Colon (tissue), 2 donors: ENCODE measurements around the gene DOK5.

Source experiments
- FAIRE-seq: peaks from 2 replicates; lab custom pipeline; 2012; peaks lifted over from hg19 to GRCh38; lab: Jason Lieb, UNC
- donor health status: control.
- donor health status: control.

Gene DOK5

DNA sequence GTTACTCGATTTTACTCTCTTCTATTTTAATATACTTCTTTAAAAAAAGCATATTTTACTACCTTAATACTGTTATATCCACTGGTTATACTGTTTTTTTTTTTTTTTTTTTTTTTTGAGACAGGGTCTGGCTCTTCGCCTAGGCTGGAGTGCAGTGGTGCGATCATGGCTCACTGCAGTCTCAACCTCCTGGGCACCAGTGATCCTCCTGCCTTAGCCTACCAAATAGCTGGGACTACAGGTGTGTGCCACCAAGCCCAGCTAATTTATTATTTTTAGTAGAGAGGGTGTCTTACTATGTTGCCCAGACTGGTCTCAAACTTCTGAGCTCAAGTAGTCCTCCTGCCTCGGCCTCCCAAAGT is 170.7 kb downstream of the DOK5 start:
- no peak for FAIRE-seq

- no peak for FAIRE-seq
Measured at GRCh38 chr20:54648421-54649142, 173.2 kb downstream of the DOK5 start.

DNA sequence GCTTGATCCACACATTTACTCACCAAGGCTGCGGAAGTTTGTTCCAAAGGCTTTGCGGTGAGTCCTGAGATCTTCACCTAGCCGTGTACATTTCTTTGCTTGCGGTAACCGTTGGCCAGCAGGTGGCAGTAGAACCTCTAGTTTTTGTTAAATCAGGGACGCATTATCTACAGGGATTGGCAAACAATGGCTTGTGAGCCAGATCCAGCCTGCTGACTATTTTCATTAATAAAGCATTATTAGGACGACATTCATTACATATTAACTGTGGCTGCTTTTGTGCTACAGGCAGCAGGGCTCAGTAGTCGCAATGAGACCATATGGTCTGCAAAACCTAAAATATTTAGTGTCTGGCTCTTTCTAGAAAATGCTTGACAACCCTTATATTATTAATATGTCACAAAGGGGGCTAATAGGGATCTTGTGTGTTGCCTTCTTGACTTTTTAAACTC is 174.1 kb downstream of the DOK5 start:
- no peak for FAIRE-seq

GRCh38 chr20:54650052-54650719 is 174.8 kb downstream of the DOK5 start:
- FAIRE-seq, result no peak

DNA sequence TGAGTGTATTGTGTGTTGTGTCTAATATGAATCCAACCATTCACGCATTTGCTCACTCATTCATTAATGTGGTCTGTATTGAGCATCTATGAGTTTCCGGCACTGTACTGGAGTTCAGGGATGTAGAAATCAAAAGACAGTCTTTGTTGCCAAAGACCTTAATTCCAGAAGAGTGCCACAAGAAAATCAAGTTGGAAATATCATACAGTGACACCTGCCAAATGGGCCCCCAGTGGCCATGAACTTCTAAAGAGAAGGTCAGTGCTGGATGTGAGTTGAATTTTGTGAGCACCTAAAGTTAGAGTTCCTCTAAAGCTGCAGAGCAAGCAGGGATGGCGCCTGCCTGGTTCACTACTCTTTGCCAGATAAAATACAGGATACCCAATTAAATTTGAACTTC is 175.9 kb downstream of the DOK5 start:
- no peak for FAIRE-seq

GRCh38 chr20:54654450-54654849 is 179.1 kb downstream of the DOK5 start:
- no peak for FAIRE-seq

DNA sequence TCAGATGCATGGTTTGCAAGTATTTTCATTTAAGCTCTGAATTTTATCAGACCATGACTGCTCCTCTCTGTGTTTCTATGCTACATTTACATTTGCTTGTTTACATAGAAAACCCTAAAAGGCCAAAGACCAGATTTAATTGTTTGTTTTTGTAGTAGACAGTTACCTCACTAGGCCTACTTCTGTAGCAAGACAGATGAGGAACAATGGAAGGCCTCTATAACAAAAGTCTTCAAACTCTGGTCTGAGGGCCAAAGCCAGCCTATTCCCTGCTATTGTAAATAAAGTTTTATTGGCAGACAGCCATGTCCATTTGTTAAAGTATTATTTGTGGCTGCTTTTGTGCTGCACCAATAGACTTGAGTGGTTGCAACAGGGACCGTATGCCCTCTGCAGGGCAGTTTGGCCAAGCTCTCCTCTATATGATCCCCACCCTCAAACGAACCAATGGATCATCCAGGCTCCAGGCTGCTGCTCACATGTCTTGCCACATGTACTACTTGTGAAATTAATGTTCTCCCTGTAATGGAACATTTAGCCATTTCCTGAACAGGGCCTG is 182.0 kb downstream of the DOK5 start:
- FAIRE-seq, result no peak

GRCh38 chr20:54658525-54658924 is 183.1 kb downstream of the DOK5 start:
- no peak for FAIRE-seq

DNA sequence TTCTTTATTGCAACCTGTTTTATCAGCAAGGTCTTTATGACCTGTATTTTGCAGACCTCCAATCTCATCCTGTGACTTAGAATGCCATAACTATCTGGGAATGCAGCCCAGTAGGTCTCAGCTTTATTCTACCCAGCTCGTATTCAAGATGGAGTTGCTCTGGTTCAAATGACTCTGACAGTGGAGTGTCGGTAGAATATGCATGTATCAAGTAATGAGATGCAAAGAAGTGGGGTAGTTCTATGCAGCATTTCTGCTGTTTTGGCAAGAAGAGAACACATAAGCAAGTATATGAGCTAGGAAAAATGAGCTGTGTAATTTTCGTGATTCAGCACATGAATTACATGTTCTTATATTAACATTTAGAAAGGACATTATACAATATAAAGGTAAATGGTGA is 185.9 kb downstream of the DOK5 start:
- no peak for FAIRE-seq

- no peak for FAIRE-seq
Measured at GRCh38 chr20:54661880-54662465, 186.6 kb downstream of the DOK5 start.

GRCh38 chr20:54665812-54666211 is 190.4 kb downstream of the DOK5 start:
- FAIRE-seq, result no peak

GRCh38 chr20:54668271-54669039 is 193.1 kb downstream of the DOK5 start:
- no peak for FAIRE-seq

DNA sequence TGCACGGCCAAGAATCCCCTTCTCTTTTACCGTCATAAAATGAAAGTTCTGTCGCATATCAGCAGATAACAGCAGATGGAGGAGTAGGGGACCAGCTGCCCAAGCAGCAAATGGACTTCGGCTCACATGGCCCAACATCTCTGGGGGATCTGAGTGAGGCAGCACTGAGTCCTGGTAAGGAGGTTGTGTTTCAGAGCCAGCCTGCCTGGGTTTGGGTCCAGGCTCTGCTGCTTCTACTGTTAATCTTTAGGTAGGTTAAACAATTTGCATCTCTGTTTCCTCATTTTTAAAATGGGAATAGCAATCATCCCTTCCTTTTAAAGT is 193.6 kb downstream of the DOK5 start:
- no peak for FAIRE-seq

DNA sequence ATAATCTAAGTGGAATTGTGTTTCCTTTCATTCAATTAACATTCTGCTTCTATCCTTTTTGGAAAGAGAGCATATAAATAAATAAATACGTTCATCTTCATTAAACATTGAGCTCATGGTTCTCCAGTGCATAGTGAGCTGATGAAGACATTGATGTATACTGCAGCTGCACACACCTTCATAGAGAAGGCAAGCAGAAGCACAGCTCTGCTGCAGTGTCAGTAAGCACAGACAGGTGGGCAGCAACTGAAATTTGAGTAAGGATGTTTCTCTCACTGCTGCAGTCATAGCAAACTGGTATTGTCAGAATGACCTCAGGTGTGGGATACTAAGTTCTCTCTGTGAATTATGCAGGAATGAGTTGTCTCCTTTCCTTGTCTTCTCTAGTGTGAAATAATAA is 202.9 kb downstream of the DOK5 start:
- no peak for FAIRE-seq

- no peak for FAIRE-seq
Measured at GRCh38 chr20:54680439-54680838, 205.0 kb downstream of the DOK5 start.

DNA sequence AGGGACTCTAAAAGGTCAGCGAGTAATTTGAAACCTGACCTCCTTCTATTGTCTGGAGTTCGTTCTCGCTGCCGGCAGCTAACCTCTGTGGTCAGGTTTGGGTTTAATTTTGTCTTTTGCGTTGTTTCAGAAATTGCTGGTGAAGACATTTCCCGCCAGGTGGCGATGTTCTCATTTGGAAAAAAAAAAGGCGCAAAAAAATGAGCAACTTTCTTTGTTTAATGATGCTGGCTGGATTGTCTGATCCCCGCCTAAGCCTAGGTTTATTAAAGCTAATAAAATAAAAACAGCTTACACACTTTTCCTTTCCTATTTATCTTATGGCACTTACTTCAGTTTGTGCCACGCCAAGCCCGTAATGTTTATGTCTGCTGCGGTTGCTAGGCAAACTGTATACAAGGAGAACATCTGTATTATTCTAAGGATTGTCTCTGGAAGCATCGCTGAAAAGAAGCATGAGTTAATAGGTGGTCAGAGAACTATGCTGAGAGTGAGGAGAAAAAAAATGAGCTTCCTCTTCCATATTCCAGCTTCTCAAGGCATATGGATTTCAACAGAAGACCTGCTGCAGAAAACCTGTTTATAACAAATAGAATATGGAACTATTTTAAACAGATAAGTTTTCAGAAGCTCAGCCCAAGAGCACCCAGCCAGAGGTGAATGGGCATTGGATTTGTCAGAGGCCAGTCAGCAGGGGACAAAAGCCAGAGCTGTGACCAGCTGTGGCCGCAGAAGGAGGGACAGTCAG is 205.7 kb downstream of the DOK5 start:
- FAIRE-seq, result no peak

GRCh38 chr20:54681869-54682268 is 206.5 kb downstream of the DOK5 start:
- no peak for FAIRE-seq

GRCh38 chr20:54688476-54688875 is 213.1 kb downstream of the DOK5 start:
- no peak for FAIRE-seq

DNA sequence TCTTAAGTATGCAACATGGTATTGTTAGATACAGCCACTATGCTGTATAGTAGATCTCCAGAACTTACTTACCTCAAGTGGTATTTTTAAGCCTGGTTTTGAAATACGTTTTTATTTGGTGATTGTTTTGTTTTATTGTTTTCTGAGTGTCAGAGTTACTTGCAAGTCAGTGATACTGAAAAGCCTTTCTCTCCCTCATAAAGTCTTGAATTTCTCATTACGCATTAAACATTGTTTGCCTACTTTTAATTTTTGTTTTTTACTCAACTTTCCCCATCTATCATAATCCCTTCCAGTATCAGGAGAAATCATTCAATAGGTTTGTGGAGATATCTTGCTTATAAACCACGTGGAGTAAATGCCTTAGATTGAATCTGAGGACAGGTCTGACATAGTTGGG is 214.9 kb downstream of the DOK5 start:
- no peak for FAIRE-seq

GRCh38 chr20:54691327-54691726 is 215.9 kb downstream of the DOK5 start:
- no peak for FAIRE-seq

GRCh38 chr20:54692168-54692887 is 216.9 kb downstream of the DOK5 start:
- FAIRE-seq, result no peak
